Epidermal melanocyte (primary cell): ENCODE measurements around the gene SLC9A8.

Source experiments
- DNase-seq: peaks from one replicate; pipeline ENCODE4 v3.0.0; 2011; ENCODE audit warnings: low spot score; ENCODE audit not compliant: insufficient read length

Gene SLC9A8

DNA sequence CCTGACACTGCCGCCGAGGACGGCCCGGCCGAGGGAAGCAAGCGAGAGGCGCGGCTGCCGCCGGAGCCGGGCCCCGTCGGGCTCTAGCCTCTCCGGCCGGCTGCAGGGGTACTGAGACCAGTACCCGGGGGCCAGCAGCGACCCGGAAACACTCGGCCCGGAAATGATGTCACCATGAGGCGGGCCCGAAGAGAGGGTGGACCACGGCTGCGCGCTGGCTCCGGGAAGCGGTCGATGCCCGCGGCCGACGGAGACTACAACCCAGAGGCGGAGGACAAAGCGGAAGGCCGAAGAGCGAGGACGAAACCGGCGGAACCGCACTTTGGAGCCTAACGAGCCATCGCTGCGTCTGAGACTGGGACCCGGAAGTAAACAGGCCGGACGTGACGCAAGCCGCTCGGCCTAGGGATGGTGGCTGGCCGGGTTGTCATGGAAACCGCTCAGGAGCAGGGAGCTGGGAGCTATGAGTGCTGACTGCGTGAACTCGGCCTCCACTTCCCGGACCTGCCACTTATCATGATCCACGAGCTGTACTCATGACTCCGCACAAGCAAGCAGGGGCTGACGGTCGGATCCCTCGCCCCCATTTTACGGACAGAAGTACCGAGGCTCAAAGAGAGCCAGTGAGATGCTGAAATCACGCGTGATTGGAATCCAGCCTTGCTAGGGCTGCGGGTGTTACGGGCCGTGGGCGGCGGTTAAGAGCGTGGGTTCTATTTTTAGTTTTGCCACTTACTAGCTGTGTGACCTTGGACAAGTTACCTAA, 102.9 kb downstream of the SLC9A8 start, which contains the start of gene SPATA2:
Gene SPATA2, minus strand, starts transcription at position 150 of the 766 bp plus-strand sequence. CDS start 7,039 bp downstream, outside the sequence.
- DNase-seq = peak; percentile 99

DNA sequence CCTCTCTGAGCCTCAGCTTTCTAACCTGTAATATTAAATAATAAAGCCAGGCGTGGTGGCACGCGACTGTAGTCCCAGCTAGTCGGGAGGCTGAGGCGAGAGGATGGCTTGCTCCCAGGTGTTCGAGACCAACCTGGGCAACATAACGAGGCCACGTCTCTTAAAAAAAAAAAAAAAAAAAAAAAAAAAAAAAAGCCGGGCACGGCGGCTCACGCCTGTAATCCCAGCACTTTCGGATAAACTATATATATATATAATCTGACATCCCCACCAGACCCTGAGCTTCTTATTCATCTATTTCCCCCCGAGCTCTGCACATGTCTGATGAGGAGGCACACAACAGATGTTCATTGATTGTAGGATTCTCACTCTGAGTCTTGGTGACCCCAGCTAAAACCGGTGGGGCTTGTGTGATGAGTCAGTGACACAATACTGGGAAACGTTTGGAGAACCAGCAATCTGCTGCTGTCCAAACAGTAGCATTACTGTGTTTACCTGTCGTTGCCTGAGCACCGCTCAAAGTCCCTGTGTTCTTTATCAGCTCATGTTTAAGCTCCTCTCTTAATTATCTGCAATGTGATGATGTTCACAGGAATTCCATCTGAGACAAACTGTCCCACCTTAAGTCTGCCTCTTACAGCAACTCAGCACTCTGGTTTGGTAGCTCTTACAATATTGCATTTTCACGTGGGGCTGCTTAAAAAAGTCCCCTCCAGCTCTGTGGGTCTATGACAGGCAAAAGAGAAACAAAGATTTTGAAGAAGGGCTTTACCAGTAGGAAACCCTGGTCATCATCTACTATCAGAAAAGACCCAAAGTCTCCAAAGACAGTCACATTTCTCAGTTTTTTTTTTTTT, 103.7 kb downstream of the SLC9A8 start:
- DNase-seq = no peak

DNA sequence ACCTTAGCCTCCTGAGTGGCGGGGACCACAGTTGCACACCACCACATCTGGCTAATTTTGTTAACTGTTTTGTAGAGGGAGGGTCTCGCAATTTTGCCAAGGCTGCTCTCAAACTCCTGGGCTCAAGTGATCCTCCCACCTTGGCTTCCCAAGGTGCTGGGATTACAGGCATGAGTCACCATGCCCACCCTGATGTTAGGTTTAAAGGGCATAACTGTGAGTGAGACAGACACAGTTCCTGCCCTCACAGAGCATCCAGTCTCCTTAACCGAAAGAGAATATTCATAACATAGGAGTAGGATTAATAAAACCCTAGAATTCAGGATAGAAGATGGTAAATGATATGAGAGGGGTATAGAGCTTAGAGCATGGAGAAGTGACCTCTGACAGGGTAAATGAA, 105.8 kb downstream of the SLC9A8 start:
- no peak for DNase-seq

DNA sequence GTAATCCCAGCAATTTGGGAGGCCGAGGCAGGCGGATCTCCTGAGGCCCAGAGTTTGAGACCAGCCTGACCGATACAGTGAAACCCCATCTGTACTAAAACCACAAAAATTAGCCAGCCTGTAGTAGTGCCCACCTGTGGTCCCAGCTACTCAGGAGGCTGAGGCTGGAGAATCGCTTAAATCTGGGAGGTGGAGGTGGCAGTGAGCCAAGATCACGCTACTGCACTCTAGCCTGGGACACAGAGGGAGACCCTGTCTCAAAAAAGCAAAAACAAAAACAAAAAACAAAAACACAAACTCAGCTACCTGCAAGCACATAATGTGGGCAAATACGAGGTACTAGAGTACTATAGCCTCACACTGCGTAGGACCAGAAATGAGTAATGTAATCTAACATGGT, 106.4 kb downstream of the SLC9A8 start:
- DNase-seq = no peak

DNA sequence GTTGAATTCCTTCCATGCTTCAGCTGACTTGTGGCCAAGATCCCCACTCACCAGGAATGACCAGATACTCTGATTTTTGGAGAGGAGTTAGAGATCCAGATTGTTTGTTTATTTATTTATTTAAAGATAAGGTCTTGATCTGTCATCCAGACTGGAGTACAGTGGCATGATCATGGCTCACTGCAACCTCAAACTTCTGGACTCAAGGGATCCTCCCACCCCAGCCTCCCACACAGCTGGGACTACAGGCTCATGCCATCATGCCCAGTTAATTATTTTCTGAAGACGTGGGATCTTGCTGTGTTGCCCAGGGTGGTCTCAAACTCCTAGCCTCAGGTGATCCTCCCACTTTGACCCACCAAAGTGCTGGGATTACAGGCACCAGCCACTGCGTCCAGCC, 106.8 kb downstream of the SLC9A8 start:
- no peak for DNase-seq

DNA sequence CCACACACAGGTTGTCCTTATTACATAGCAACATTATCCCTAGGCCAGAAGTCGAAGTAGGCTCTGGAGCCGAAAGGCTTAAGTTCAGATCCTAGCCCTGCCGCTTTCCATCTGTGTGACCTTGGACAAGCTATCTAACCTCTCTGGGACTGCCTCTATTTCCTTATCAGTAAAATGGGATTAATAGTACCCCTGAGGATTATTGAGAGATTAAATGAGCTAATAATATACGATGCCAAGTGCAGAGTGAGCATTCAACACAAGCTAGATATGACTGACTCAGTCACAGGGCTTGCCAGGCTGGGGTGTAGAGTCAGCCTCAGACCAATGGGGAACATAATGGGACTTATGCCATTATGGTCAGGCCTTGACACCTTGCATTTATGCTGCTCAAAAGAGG, 111.6 kb downstream of the SLC9A8 start:
- no peak for DNase-seq

DNA sequence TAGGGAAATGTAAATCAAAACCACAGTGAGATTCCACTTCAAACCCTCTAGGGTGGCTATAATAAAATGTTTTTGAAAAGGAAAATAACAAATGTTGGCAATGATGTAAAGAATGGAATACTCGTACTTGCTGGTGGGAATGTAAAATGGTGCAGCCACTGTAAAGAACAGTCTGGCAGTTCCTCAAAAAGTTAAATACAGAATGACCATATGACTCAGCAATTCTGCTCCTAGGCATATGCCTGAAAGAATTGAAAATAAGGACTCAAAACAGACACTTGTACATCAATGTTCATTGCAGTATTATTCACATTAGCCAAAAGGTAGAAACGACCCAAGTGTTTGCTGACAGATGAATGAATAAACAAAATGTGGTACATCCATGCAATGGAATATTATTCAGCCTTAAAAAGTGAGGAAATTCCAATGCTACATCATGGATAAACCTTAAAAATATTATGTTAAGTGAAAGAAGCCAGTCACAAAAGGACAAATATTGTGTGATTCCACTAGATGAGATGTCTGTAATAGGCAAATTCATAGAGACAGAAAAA, 113.3 kb downstream of the SLC9A8 start:
- no peak for DNase-seq

DNA sequence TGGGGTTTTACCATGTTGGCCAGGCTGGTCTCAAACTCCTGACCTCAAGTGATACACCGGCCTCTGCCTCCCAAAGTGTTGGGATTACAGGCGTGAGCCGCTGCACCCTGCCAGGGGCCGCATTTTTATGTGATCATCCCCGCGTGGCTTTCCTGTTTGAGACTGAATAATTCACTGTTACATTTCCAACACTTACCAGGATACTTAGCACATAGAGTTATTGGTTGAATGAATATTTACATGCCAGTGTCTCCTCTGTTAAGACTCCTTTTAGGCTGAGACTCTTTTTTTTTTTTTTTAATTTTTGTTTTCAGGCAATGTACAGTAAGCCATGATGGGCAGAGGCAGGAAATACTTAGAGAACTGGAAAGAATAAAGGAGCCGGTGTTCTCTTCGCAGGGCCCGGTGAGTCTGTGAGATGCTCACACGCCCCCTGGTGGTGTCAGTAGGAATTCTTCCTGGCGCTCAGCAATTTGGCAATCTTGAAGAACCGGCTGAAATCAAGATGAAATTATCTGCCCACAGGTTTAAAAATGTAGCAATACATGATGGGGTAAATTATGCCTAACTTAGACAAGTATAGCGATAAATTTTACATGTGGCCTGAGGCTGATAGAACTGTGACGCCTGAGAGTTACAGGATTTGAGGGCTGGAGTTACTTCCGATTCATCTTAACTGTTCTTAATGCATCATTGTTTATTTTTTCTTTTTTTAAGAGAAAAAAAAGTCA, 115.9 kb downstream of the SLC9A8 start:
- DNase-seq = peak; percentile 96

DNA sequence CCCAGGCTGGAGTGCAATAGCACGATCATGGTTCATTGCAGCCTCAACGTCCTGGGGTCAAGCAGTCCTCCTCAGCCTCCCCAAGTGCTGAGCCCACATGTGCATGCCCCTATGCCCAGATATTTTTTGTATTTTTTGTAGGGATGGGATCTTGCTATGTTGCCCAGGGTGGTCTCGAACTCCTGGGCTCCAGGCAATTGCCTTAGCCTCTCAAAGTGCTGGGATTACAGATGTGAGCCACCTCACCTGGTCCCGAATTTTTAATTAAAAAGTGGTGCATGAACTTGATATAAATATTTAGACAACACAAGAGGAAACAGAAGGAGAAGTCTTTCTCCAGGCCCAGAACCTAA, 116.5 kb downstream of the SLC9A8 start:
- DNase-seq = no peak

DNA sequence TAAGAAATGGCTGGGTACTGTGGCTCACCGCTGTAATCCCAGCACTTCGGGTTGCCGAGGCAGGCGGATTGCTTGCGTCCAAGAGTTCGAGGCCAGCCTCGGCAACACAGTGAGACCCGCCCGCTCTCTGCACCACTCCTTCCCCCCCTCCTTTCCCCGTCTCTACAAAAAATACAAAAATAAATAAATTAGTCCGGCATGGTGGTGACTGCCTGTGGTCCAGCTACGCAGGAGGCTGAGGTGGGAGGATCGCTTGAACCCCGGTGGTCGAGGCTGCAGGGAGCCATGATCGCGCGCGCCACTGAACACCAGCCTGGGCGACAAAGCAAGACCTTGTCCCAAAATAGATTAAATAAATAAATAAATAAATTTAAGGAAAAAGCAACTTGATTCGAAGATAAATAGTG, 123.1 kb downstream of the SLC9A8 start:
- DNase-seq = no peak

DNA sequence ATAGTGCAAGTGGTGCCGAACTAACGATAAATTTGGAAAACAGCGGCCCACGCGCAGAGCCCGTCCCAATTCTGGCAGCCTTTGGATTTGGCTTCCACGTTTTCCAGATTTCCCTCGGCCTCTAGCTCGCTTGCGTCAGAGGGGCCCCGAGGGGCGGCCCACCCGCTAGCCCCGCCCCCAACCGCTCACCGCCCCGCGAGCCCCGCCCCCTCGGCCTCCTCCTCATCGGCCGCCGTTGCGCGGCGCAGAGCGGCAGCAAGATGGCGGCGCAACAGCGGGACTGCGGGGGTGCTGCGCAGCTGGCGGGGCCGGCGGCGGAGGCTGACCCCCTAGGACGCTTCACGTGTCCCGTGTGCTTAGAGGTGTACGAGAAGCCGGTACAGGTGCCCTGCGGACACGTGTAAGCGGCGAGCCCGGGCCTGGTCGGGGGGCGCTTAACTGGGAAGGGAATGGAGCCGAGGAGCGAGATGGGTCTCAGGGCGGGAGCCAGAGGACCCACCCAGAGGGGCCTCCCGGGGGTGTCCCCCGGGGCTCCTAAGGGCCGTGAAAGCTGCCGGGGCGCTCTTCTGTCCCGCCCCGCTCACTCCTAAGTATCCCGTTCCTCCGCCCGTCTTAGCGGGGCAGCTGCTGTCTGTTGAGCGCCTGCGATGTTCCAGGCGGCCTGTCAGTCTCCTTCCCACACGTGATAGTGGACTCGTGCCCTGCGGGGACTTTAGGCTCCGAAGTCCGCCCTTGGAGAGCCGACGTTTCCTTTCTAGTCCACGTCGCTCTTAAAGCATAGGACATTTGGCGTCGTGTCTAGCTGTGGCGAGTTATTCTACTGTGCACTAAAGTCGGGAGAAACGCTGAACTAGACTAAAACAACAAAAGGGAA, 123.8 kb downstream of the SLC9A8 start, which contains the start of gene RNF114:
Gene RNF114, plus strand, starts transcription at position 245 of the 874 bp plus-strand sequence. Its CDS starts 16 bp downstream, at position 261.
- peak; percentile 77 for DNase-seq

DNA sequence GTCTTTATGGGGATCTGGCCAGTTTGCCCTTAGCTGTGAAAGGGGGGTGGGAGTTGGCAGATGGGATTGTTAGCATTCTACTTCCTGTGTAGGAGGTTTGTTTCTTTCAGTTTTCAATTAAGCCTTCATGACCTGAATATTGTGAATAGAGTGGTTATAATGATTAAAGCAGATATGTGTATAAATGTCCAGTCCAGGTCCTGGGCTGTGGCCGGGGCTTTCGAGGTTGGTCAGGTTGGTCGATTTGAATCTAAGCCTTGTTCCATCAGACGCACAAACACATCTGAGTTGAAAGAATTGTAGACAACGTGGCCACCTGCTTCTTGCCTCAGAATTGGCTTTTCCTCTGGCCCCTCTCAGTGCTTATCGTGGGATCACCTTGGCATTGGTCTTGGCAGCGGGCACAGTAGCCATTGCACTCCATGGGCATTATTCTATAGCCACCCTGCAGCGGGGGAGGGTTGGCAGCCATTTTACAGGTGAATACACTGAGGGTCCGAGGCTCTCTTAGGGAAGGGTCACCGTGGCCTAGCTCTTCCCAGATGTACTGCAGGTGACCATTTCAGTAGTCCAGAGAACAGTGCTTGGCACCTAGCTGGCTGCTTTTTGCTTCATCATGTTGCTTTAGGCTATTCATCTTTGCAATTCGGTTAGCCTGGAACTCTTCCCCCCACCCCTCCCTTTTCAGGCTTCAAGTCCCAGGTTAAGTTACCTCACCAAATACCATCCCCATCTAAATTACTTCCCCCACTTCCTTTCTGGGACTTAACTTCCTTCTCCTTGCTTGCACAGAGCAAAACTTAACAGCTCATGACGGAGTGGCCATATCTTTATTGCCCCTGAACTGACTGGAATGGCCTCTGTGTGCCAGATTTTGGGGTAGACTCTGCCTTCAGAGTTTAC, 124.7 kb downstream of the SLC9A8 start:
- peak; percentile 30 for DNase-seq

DNA sequence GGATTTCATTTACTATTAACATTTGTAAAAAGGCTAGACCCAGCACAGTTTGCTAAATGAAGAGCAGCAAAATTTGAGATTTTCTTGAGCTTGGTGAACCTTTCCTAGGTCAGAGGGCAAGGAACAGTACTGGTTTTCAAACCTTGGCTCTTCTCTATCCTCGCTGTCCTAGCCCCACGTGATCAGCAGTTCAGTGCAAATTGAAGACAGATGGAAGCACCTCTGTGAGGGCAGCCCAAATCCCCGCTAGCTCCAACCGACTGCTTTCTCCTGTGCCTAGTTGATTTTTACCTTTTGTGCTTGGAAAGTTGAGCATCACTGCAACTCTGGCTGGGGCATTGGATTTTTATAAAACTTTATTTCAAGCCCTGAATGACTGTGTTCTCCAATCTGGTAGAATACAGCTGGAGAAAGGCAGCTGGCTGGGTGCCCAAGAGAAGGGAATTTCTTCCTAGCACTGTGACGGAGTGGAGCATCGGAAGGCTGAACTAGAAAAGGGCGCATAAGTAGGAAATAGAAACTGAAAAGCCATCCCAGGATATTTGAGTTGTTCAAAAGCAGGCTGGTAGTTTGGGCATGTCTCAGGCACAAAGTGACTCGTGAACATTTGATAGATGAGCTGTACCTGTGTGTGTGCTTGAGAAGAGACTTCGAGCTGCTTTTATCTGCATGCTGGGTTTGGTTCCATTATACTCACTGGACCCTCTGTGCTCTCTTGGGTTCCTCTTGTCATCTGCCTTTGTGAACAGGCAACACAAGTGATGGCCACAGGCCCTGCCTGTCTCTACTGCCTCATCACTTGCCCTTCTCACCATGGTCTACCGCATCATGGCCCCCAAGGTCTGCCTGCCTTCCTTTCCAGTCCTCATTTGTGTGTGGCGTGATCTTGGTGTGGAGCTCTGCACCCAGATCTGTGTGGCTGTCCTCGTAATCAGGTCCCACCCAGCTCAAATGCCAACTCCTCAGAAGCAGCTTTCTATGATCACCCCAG, 125.8 kb downstream of the SLC9A8 start:
- DNase-seq = no peak

DNA sequence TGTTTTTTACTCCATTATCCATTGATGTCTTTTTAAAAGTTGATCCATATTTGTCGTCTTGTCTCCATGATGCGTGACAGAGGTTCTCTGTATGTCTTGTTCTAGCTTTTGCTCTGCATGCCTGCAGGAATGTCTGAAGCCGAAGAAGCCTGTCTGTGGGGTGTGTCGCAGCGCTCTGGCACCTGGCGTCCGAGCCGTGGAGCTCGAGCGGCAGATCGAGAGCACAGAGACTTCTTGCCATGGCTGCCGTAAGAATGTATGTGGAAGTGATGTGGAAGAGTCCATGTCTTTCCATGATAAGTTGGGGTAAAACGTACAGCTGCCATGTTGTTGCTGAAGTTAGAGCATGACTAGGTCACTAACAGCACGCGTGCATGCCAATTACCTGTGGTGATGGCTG, 128.8 kb downstream of the SLC9A8 start:
- DNase-seq = no peak
